ENCODE measurements around the gene LINGO4.

DNA sequence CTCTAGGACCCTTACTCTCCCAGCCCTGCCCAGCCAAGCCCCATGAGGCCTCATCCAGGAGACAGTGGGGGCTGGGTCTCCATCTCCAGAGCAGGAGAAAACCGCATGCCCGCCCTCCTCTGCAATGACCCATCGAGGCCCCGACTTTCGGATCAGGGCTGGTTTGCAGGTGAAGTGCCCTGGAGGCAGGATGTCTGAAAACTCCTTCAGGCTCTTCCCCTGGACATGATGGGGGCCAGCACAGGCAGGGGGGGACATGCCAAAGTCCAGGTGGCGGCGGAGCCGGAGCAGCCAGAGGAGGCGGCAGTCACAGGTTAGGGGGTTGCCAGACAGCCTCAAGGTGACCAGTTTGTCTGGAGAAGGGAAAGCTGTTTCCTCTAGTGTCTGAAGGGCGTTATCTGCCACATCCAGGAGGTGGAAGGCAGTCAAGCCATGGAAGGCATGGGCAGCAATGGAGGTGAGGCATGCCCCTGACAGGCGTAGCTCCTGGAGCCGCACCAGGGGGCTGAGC lies 3.9 kb downstream of the LINGO4 start:
- TF ChIP-seq, protein P1, sequence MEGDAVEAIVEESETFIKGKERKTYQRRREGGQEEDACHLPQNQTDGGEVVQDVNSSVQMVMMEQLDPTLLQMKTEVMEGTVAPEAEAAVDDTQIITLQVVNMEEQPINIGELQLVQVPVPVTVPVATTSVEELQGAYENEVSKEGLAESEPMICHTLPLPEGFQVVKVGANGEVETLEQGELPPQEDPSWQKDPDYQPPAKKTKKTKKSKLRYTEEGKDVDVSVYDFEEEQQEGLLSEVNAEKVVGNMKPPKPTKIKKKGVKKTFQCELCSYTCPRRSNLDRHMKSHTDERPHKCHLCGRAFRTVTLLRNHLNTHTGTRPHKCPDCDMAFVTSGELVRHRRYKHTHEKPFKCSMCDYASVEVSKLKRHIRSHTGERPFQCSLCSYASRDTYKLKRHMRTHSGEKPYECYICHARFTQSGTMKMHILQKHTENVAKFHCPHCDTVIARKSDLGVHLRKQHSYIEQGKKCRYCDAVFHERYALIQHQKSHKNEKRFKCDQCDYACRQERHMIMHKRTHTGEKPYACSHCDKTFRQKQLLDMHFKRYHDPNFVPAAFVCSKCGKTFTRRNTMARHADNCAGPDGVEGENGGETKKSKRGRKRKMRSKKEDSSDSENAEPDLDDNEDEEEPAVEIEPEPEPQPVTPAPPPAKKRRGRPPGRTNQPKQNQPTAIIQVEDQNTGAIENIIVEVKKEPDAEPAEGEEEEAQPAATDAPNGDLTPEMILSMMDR (conservative IDR thresholded peaks at IDR 0.05): no peak
- TF ChIP-seq ZFX (IDR thresholded peaks at IDR 0.05): no peak
